ENCODE measurements around the gene PGAP1.
A peak's percentile ranks its signal among the peaks of the same experiment; 100 is the strongest.

PGAP1 gene, protein sequence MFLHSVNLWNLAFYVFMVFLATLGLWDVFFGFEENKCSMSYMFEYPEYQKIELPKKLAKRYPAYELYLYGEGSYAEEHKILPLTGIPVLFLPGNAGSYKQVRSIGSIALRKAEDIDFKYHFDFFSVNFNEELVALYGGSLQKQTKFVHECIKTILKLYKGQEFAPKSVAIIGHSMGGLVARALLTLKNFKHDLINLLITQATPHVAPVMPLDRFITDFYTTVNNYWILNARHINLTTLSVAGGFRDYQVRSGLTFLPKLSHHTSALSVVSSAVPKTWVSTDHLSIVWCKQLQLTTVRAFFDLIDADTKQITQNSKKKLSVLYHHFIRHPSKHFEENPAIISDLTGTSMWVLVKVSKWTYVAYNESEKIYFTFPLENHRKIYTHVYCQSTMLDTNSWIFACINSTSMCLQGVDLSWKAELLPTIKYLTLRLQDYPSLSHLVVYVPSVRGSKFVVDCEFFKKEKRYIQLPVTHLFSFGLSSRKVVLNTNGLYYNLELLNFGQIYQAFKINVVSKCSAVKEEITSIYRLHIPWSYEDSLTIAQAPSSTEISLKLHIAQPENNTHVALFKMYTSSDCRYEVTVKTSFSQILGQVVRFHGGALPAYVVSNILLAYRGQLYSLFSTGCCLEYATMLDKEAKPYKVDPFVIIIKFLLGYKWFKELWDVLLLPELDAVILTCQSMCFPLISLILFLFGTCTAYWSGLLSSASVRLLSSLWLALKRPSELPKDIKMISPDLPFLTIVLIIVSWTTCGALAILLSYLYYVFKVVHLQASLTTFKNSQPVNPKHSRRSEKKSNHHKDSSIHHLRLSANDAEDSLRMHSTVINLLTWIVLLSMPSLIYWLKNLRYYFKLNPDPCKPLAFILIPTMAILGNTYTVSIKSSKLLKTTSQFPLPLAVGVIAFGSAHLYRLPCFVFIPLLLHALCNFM

DNA sequence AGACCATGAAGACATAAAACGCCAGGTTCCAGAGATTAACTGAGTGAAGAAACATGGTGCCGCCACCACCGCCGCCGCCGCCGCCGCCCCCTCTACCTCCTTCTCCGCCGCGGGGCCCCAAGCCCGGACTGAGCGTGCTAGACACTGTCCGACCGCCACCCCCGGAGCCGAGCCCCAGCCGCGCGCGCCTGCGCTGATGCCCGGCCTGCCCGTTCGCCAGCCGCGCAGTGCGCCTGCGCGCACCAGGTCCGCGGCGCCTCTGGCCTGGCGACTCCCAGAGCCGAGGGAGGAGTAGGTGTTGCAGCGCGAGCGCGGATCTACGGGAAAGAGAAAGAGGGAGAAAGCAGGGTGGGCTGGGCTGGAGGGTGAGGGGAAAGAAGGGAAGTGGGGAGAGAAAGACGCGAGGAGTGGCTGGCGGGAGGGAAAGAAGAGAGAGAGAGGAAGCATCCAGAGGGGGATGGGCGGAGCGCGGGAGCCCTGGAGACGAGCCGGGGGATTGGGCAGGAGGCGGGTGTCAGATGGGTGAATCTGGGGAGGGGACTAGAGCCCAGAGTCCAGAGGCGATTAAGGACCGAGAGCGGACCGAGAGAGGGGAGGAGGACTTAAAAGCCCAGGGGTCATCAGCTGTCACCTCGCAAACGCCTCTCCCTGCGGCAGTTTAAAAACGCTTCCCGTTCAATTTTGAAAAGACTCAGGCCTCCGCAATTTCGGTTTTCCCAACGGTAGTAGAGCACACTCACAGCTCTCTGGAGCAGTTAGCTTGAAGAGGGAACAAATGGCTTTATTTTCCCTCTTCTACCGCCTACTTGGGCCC lies at the start of gene PGAP1:
PGAP1 (minus strand) TSS at position 146 of the 814 bp plus-strand sequence; CDS start at position 55, 91 bp downstream.
- H3K4me3 ChIP-seq (ENCODE audit: low read length), result peak within 1 kb of the TSS; percentile 74
- no peak for TF ChIP-seq ZNF274 (IDR thresholded peaks at IDR 0.05; ENCODE audit: low read depth, low read length)

DNA sequence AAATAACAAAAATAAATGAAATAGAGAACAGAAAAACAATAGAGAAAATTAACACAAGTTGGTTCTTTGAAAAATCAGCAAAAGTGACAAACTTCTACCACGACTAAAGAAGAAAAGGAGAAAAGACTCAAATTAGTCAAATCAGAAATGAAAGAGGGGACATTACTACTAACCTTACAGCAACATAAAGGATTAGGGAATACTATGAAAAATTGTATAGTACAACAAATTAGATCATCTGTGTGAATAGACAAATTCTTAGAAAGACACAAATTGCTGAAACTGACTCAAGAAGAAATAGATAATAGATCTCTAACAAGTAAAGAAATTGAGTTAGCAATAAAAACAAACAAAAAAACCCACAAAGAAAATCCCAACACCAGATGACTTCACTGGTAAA lies 48.5 kb upstream of the PGAP1 start:
- TF ChIP-seq ZNF274 (IDR thresholded peaks at IDR 0.05; ENCODE audit: low read depth, low read length), result no peak
- H3K4me3 ChIP-seq (ENCODE audit: low read length), result no peak overlapping the region

- TF ChIP-seq ZNF274 (IDR thresholded peaks at IDR 0.05; ENCODE audit: low read depth, low read length), result no peak
- H3K4me3 ChIP-seq (ENCODE audit: low read length), result no peak overlapping the region
Measured at GRCh38 chr2:196971574-196972279, 45.2 kb upstream of the PGAP1 start.

DNA sequence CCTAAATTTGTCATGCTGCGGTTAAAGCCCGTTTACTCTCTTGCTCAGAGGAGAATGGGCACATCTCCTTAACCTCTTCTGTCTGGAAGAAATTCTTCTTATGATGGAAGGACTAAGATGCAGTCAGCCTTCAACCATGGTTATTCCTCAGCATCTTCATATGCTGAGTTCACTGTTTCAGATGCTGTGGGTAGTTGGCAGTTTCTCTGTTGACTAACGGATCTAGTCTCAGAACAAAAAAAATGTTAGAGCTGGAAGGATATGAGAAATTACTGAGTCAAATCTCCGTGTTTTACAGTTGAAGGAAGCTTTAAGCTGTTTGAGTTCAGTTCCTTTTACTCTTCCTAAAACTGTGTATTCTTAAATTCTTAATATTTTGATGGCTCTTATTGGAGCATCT lies 43.6 kb upstream of the PGAP1 start:
- H3K4me3 ChIP-seq (ENCODE audit: low read length), result no peak overlapping the region
- no peak for TF ChIP-seq ZNF274 (IDR thresholded peaks at IDR 0.05; ENCODE audit: low read depth, low read length)

- no peak for TF ChIP-seq ZNF274 (IDR thresholded peaks at IDR 0.05; ENCODE audit: low read depth, low read length)
- H3K4me3 ChIP-seq (ENCODE audit: low read length), result no peak overlapping the region
Measured at GRCh38 chr2:196968516-196968915, 42.0 kb upstream of the PGAP1 start.

GRCh38 chr2:196967775-196968174 lies 41.3 kb upstream of the PGAP1 start:
- no peak overlapping the region for H3K4me3 ChIP-seq (ENCODE audit: low read length)
- TF ChIP-seq ZNF274 (IDR thresholded peaks at IDR 0.05; ENCODE audit: low read depth, low read length), result no peak

DNA sequence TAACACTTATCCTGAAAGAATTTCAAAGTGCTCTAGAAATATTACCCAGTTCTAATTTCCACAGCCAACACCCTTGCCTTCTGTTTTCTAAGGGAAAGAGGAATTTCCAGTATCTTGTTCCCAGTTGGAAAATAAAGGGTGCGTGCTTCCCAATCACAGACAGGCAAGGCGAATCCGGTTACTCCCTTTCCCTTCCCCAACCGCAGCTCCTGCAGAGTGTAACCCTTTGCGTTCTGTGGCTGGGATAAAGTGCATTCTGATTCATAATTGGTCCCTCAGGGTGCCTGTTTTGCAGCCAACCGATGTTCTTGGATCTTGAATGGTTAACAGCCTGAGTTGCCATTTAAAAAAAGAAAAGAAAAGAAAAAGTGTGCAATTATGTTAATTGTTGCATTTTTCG lies 40.6 kb upstream of the PGAP1 start:
- TF ChIP-seq ZNF274 (IDR thresholded peaks at IDR 0.05; ENCODE audit: low read depth, low read length), result no peak
- no peak overlapping the region for H3K4me3 ChIP-seq (ENCODE audit: low read length)

DNA sequence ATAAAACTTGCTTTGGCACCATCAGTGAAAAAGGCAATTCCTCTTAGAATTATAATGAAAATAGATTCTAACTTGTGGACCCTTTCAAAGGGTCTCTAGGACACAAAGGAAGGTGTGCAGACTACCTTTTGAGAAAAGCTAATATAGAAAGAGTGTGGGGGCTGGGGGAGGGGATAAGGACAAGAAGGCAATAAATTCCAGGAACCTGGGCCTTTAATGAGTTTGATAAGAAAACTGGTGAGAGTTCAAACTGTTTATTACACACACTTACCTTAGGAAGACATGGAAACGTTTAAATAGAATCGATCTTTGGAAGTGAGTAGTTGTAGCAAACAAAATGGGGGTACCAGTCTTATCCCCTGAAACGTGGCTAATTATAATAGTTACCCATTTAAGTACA lies 39.6 kb upstream of the PGAP1 start:
- H3K4me3 ChIP-seq (ENCODE audit: low read length), result no peak overlapping the region
- TF ChIP-seq ZNF274 (IDR thresholded peaks at IDR 0.05; ENCODE audit: low read depth, low read length), result no peak

- TF ChIP-seq ZNF274 (IDR thresholded peaks at IDR 0.05; ENCODE audit: low read depth, low read length), result no peak
- no peak overlapping the region for H3K4me3 ChIP-seq (ENCODE audit: low read length)
Measured at GRCh38 chr2:196965651-196966050, 39.1 kb upstream of the PGAP1 start.

DNA sequence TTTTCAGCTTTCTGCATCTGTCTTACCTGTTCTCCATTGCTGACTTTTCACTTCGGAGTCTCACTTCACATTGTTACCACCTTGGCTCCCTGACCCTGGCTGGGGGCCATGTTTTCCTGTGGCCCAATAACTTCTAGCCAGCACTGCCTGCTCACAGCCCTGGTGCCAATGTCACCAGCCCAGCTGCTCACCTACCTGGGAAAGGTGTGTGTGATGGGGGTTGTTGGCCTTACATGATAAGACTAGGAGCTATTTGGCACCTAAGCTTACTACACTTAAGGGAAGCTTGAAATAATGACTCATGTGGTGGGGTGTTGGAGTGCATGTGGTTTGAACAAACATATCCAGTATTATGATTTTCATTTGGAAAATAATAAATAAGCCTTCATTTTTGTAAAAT lies 37.5 kb upstream of the PGAP1 start:
- TF ChIP-seq ZNF274 (IDR thresholded peaks at IDR 0.05; ENCODE audit: low read depth, low read length), result no peak

GRCh38 chr2:196963043-196963442 lies 36.5 kb upstream of the PGAP1 start:
- no peak overlapping the region for H3K4me3 ChIP-seq (ENCODE audit: low read length)

More for the DNA sequence above, 37.5 kb upstream of the PGAP1 start:
- no peak overlapping the region for H3K4me3 ChIP-seq (ENCODE audit: low read length)

GRCh38 chr2:196962325-196962724 lies 35.8 kb upstream of the PGAP1 start:
- no peak for TF ChIP-seq ZNF274 (IDR thresholded peaks at IDR 0.05; ENCODE audit: low read depth, low read length)
- no peak overlapping the region for H3K4me3 ChIP-seq (ENCODE audit: low read length)

More at GRCh38 chr2:196963043-196963442, 36.5 kb upstream of the PGAP1 start:
- no peak for TF ChIP-seq ZNF274 (IDR thresholded peaks at IDR 0.05; ENCODE audit: low read depth, low read length)

- no peak overlapping the region for H3K4me3 ChIP-seq (ENCODE audit: low read length)
- no peak for TF ChIP-seq ZNF274 (IDR thresholded peaks at IDR 0.05; ENCODE audit: low read depth, low read length)
Measured at GRCh38 chr2:196961889-196962288, 35.4 kb upstream of the PGAP1 start.

Measured in GM08714 (cell line).